Pons (tissue), 1 donor: ENCODE data around the gene HTR2A.
A peak's percentile ranks its signal among the peaks of the same experiment; 100 is the strongest.
"Not testable (repeated sequence)": the region's sequence is repeated elsewhere in the genome, so short reads cannot be mapped to it uniquely, and the experiment has no call there.

Experiments
- DNase-seq: peaks from one replicate; pipeline ENCODE4 v3.0.0-alpha.2; 2016; ENCODE audit warnings: low spot score

Gene HTR2A

GRCh38 chr13:46804921-46805320, 91.9 kb downstream of the HTR2A start:
- DNase-seq, result not testable (repeated sequence)

GRCh38 chr13:46804391-46804815, 92.5 kb downstream of the HTR2A start:
- no peak for DNase-seq

GRCh38 chr13:46803586-46803985, 93.3 kb downstream of the HTR2A start:
- DNase-seq, result no peak

DNA sequence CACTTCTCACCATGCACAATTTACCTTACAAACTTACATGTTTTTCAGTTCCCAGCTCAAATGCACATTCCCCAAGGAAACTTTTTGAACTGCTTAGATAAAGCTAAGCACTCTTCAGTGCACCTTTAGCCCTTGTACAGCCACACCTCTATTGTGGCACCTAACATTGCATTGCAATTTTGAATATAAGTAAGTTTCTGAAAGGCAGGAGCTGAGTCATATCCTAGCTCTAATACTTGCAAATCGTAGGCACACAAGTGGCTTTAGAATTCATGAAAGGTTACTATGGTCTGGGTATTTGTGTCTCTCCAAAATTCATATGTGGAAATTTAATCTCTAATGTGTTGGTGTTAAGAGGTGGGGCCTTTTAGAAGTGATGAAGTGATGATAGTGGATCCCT, 95.0 kb downstream of the HTR2A start:
- no peak for DNase-seq

- no peak for DNase-seq
Measured at GRCh38 chr13:46799139-46799538, 97.7 kb downstream of the HTR2A start.

DNA sequence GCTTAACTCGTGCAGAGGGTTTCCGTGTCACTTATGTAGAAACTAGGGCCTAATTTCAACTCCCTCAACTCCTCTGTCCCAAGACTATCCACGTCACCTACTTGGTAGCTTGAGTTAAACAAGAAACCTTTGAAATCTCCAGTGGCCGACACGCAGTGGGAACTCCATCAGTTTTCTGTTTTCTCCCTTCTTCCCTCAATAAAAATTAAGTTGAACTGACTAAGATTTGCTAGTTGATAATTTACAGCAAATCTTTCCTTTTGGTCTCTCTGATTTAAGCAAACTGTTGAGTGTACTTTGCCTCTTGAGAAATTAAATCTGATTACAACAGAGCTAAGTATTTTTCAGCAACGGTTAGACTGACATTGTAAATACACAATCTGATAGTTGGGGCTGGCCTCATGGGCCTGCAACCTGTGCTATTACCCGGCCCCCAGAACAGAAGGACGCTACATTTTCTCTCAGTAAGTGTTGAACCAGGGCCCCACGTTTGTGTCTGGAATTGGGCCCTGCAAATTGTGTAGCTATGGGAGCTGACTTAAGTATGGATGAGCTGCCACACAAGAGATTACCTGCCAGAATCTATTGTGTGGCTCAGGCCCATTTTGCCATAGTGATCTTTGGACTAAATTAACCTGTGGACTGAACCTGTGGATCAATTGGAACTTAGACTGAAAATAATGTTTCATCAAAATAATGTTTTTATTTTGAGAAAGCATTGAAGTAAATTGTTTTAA, 99.2 kb downstream of the HTR2A start:
- no peak for DNase-seq

DNA sequence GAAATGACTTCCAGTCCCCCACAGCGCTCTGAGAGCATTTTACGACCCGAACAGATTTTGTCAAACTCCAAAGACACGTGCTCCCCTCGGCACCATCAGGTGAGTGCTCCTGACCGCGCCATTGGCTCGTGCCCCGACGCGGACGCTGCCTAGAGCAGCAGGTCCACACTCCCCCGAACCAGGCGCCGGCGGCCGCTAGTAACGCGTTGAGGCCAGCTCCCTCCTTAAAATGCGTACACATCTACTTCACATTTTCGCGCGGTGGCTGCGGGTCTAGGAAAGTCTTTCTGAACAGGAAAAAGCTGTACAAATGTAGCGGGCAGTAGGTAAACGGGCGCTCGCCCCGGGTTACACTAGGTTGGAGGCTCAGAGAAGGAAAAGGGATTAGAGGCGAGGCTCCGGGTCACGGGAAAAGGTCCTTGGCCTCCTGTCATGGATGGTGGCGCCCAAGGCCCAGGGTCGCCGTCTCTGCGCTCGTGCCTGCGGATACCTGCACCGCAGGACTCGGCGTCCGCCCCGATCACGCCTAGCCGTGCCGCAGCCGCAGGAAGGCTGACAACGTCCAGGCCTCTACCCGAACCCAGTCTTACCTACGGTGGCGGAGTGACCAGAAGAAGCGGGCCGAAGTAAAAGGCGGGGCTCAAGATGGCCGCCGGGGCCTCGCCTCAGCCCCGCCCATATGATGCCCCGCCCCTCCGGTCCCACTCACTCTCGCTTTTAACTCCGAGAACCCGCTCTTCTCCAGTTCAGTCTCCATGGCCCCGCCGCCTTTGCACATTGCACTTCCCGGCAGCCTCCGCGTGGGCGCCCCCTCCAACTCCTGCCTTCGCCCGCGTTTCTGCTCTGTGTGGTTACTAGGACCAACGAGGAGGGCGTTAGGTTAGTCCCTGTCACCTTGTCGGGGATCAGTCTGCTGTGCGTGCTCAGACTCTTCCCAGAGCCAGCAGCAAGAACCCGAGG, 100.1 kb downstream of the HTR2A start, which contains the start of gene ESD:
TSS of gene ESD (minus strand) at position 647 of the 960 bp plus-strand sequence. CDS start 5,748 bp downstream, outside the sequence.
- peak; percentile 85 for DNase-seq

DNA sequence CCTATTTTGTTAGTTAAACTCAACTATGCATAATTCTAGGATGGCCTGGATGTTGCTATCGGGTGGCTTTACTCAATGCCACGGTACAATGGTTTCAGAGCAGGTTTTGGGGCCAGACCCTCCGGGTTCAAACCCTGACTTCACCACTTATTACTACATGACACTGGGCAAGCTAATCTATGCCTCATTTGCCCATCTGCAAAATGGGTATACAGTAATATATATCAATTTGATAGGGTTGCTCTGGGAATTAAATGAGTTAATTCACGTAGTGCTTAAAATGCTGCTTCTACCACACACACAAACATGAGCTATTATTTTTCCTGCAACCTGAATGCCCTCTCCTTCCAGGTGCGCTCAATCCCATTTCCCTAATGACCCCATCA, 100.7 kb downstream of the HTR2A start:
- DNase-seq, result no peak

GRCh38 chr13:46795321-46795720, 101.5 kb downstream of the HTR2A start:
- no peak for DNase-seq

- no peak for DNase-seq
Measured at GRCh38 chr13:46783504-46783903, 113.3 kb downstream of the HTR2A start.

- no peak for DNase-seq
Measured at GRCh38 chr13:46782691-46783090, 114.2 kb downstream of the HTR2A start.

DNA sequence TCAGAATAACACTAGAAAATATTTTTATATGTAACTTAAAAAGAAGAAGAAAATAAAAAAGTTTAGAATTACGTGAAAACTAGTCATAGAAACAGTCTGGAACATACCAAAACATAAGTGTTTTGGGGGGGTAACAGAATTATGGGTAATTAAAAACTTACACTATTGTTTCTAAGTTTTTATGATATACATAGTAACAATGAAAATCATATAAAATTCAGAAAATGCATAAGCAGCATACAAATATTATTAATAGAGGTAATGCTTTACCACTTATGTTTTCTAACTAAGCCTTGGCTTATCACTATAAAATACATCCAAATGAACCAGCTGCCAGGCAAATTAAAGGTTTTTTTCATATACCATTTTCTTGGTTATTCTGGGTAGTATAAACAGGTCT, 114.8 kb downstream of the HTR2A start:
- no peak for DNase-seq
